SW 1271 (cell line): ENCODE measurements around the gene DOCK6.
A peak's percentile ranks its signal among the peaks of the same experiment; 100 is the strongest.
"Not testable (repeated sequence)": the region's sequence is repeated elsewhere in the genome, so short reads cannot be mapped to it uniquely, and the experiment has no call there.

Experiments used
- DNase-seq, 2 experiments: peaks; one replicate each; lab custom pipeline; 2025; lab: John Stamatoyannopoulos, UW

Gene DOCK6

GRCh38 chr19:11172576-11172975 lies 89.7 kb downstream of the DOCK6 start:
- no peak for DNase-seq

GRCh38 chr19:11171144-11171543 lies 91.2 kb downstream of the DOCK6 start:
- DNase-seq: no peak

- no peak for DNase-seq
Measured at GRCh38 chr19:11169896-11170678, 92.2 kb downstream of the DOCK6 start.

GRCh38 chr19:11168568-11168967 lies 93.8 kb downstream of the DOCK6 start:
- DNase-seq: peak; percentile 77 to 84

GRCh38 chr19:11166281-11167142 lies 95.8 kb downstream of the DOCK6 start:
- DNase-seq: no peak

GRCh38 chr19:11165486-11166030 lies 96.8 kb downstream of the DOCK6 start:
- DNase-seq: no peak

GRCh38 chr19:11164879-11165406 lies 97.4 kb downstream of the DOCK6 start:
- no peak for DNase-seq

- DNase-seq: no peak
Measured at GRCh38 chr19:11164296-11164695, 98.0 kb downstream of the DOCK6 start.

- DNase-seq: not testable (repeated sequence)
Measured at GRCh38 chr19:11160440-11160768, 101.9 kb downstream of the DOCK6 start.

- no peak for DNase-seq
Measured at GRCh38 chr19:11159598-11160439, 102.5 kb downstream of the DOCK6 start.

GRCh38 chr19:11155373-11156120 lies 106.8 kb downstream of the DOCK6 start, which contains the start of gene SPC24:
TSS of gene SPC24 (minus strand) at chr19:11155782. CDS start at chr19:11155776, 6 bp downstream.
- DNase-seq: peak; percentile 91 to 98

- DNase-seq: no peak
Measured at GRCh38 chr19:11154683-11155047, 107.7 kb downstream of the DOCK6 start.

- DNase-seq: no peak
Measured at GRCh38 chr19:11152318-11153062, 109.8 kb downstream of the DOCK6 start.

- DNase-seq: no peak
Measured at GRCh38 chr19:11151181-11151580, 111.1 kb downstream of the DOCK6 start.
